HepG2 (cell line): ENCODE data around the gene NTRK2.

Experiments
- ATF4 ChIP-seq, 2 experiments: fragments of 450-650 bp in 1 of 2; sonication (generic) in 1 of 2; formaldehyde crosslinking; IDR thresholded peaks; 2 replicates each; pipeline versions ENCODE4 v1.5.0 to v1.8.0; 2020 to 2022; ENCODE audit warnings: mild to moderate bottlenecking in 1 of 2, missing genetic modification reagents in 1 of 2
- JUN ChIP-seq: sonication (generic); formaldehyde crosslinking; IDR thresholded peaks from 2 replicates; pipeline ENCODE4 v1.4.0; 2020; ENCODE audit warnings: mild to moderate bottlenecking, missing genetic modification reagents
- ZNF609 ChIP-seq: sonication (generic); formaldehyde crosslinking; IDR thresholded peaks from 2 replicates; pipeline ENCODE4 v1.4.0; 2020; ENCODE audit warnings: mild to moderate bottlenecking, missing genetic modification reagents, borderline replicate concordance
- ZNF780A ChIP-seq: sonication (generic); formaldehyde crosslinking; IDR thresholded peaks from 2 replicates; pipeline ENCODE4 v1.8.0; 2022; ENCODE audit warnings: mild to moderate bottlenecking, missing genetic modification reagents, moderate library complexity
- ZSCAN30 ChIP-seq: sonication (generic); formaldehyde crosslinking; IDR thresholded peaks from 2 replicates; pipeline ENCODE4 v1.5.0; 2020; ENCODE audit warnings: mild to moderate bottlenecking, missing genetic modification reagents
- TF ChIP-seq, protein P1 (sequence below): sonication (generic); formaldehyde crosslinking; IDR thresholded peaks from 2 replicates; pipeline ENCODE4 v1.5.0; 2020; ENCODE audit warnings: mild to moderate bottlenecking, missing genetic modification reagents, moderate library complexity

DNA sequence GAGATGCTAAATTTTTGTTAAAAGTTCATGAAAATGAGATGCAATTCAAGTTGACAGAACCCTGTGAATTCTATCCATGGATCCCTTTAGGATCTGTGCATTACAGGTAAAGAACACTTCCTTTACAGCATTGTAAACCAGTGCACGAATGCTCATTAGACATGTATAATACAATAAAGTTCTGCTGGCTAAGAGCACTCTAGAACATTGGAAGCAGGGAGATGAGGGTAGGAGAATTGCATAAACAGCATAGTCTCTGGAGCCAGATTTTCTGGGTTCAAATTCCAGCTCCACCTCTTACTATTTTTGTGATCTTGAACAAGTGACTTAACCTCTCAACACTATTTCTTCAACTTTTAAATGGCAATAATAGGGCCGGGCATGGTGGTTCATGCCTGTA, 300.2 kb downstream of the NTRK2 start:
- TF ChIP-seq, protein P1, sequence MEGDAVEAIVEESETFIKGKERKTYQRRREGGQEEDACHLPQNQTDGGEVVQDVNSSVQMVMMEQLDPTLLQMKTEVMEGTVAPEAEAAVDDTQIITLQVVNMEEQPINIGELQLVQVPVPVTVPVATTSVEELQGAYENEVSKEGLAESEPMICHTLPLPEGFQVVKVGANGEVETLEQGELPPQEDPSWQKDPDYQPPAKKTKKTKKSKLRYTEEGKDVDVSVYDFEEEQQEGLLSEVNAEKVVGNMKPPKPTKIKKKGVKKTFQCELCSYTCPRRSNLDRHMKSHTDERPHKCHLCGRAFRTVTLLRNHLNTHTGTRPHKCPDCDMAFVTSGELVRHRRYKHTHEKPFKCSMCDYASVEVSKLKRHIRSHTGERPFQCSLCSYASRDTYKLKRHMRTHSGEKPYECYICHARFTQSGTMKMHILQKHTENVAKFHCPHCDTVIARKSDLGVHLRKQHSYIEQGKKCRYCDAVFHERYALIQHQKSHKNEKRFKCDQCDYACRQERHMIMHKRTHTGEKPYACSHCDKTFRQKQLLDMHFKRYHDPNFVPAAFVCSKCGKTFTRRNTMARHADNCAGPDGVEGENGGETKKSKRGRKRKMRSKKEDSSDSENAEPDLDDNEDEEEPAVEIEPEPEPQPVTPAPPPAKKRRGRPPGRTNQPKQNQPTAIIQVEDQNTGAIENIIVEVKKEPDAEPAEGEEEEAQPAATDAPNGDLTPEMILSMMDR (CRISPR knock-in tag), result no peak
- TF ChIP-seq JUN (CRISPR knock-in tag) (no peak), ATF4 (CRISPR knock-in tag; IDR thresholded peaks at IDR 0.05) (no peak), ZNF609 (no peak), ZSCAN30 (CRISPR knock-in tag) (no peak), ZNF780A (no peak)
